ENCODE measurements around the gene ITPR3.
A peak's percentile ranks its signal among the peaks of the same experiment; 100 is the strongest.

Gene ITPR3

GRCh38 chr6:33689148-33689494 is 68.0 kb downstream of the ITPR3 start:
- DNase-seq, result no peak

GRCh38 chr6:33689879-33690278 is 68.8 kb downstream of the ITPR3 start:
- no peak for DNase-seq

GRCh38 chr6:33690766-33691165 is 69.6 kb downstream of the ITPR3 start:
- DNase-seq, result no peak

- no peak for DNase-seq
These were observed 70.4 kb downstream of the ITPR3 start for GRCh38 chr6:33691456-33692077.

- DNase-seq, result no peak
These were observed 71.1 kb downstream of the ITPR3 start for GRCh38 chr6:33692078-33692759.

GRCh38 chr6:33692760-33693158 is 71.6 kb downstream of the ITPR3 start:
- DNase-seq, result no peak

- no peak for DNase-seq
These were observed 72.3 kb downstream of the ITPR3 start for GRCh38 chr6:33693186-33694105.

- peak; percentile 60 for DNase-seq
These were observed 73.3 kb downstream of the ITPR3 start for GRCh38 chr6:33694401-33694931.

- DNase-seq, result no peak
These were observed 73.9 kb downstream of the ITPR3 start for GRCh38 chr6:33694977-33695376.

GRCh38 chr6:33695451-33695887 is 74.3 kb downstream of the ITPR3 start:
- DNase-seq, result no peak

GRCh38 chr6:33696076-33696475 is 75.0 kb downstream of the ITPR3 start:
- DNase-seq, result no peak

- no peak for DNase-seq
These were observed 75.7 kb downstream of the ITPR3 start for GRCh38 chr6:33696548-33697518.

- no peak for DNase-seq
These were observed 76.7 kb downstream of the ITPR3 start for GRCh38 chr6:33697845-33698244.

- DNase-seq, result no peak
These were observed 77.4 kb downstream of the ITPR3 start for GRCh38 chr6:33698494-33698893.

GRCh38 chr6:33699131-33699530 is 78.0 kb downstream of the ITPR3 start:
- no peak for DNase-seq

- DNase-seq, result no peak
These were observed 78.6 kb downstream of the ITPR3 start for GRCh38 chr6:33699739-33700138.

GRCh38 chr6:33700391-33701050 is 79.4 kb downstream of the ITPR3 start:
- DNase-seq, result peak; percentile 73

GRCh38 chr6:33702345-33702977 is 81.3 kb downstream of the ITPR3 start:
- no peak for DNase-seq

GRCh38 chr6:33704215-33705066 is 83.3 kb downstream of the ITPR3 start:
- DNase-seq, result no peak

- DNase-seq, result no peak
These were observed 84.3 kb downstream of the ITPR3 start for GRCh38 chr6:33705268-33705885.
